Right lobe of liver (tissue), 6 donors: Measurements from ENCODE around the gene HDGFL2. TPM values are rescaled to one million over a fixed set of nuclear protein-coding genes. Genes with fewer than 3 reads are reported as not detected.
A peak's percentile ranks its signal among the peaks of the same experiment; 100 is the strongest.

Source experiments
- ATAC-seq, 4 donors: fragments of 200-7000 bp; cut with Tn5 transposase; one replicate each; pipeline ENCODE4 v1.9.1; 2020; ENCODE audit warnings: mild to moderate bottlenecking in 4 of 4, moderate library complexity in 4 of 4
- DNase-seq, 3 donors: peaks; one replicate each; pipeline ENCODE4 v3.0.0-alpha.2; 2020
- H3K27ac ChIP-seq, 3 donors: fragments of 200-600 bp; one replicate each; pipeline ENCODE4 v1.8.0; 2022
- H3K27me3 ChIP-seq, 2 donors: fragments of 200-600 bp; one replicate each; pipeline ENCODE4 v1.8.0; 2022
- H3K36me3 ChIP-seq, 4 donors: fragments of 200-600 bp; sonication (generic) in 1 of 4; one replicate each; pipeline versions ENCODE4 v1.5.1 to v1.8.0; 2017 to 2022; ENCODE audit warnings: control low read depth in 1 of 4
- H3K4me1 ChIP-seq, 4 donors: fragments of 200-600 bp; sonication (generic) in 1 of 4; one replicate each; pipeline versions ENCODE4 v1.5.1 to v1.8.0; 2017 to 2022; ENCODE audit warnings: control low read depth in 1 of 4
- H3K4me3 ChIP-seq, 3 donors: fragments of 200-600 bp; one replicate each; pipeline ENCODE4 v1.8.0; 2022
- H3K9me3 ChIP-seq, 4 donors: fragments of 200-600 bp; sonication (generic) in 1 of 4; one replicate each; pipeline versions ENCODE4 v1.5.1 to v1.8.0; 2017 to 2022; ENCODE audit warnings: control low read depth in 1 of 4
- POLR2A ChIP-seq: fragments of 450-650 bp; IDR thresholded peaks from one replicate; pipeline ENCODE4 v1.6.1; 2017; ENCODE audit warnings: antibody characterized with exemption, mild to moderate bottlenecking
- WGBS: methylation state at CpG from one replicate; pipeline ENCODE4 v1.1.6; 2018; ENCODE audit warnings: low coverage, low lambda C conversion rate; ENCODE audit not compliant: insufficient coverage; ENCODE audit errors: missing lambda C conversion rate; 5-methylcytosine and 5-hydroxymethylcytosine counted together
- intact Hi-C, 2 donors: fragments of 100-400 bp; cut with DNase I; formaldehyde crosslinking; loops; one replicate each; pipeline versions ENCODE4 v1.11.2 to v1.14.1; 2022
- total RNA-seq, 6 experiments: library from RNA; depleted of rRNA in 2 of 6; stranded (reverse); fragments of >200 nt in 2 of 6; fragmentation: NEBNext Ultra II Directional in 3 of 6; extraction: Animal tissue kit (Norgen Biotek cat#: 25700) in 3 of 6; gene quantifications; one replicate each; pipeline versions ENCODE4 v1.1.0 to v1.2.4, GENCODE V29; 2016 to 2023
- TF ChIP-seq, protein P1 (sequence below), 4 donors: fragments of 200-600 bp in 3 of 4; fragments of 450-650 bp in 1 of 4; IDR thresholded peaks; one replicate each; pipeline versions ENCODE4 v1.5.1 to v1.8.0; 2016 to 2022; ENCODE audit warnings: antibody characterized with exemption in 4 of 4, mild to moderate bottlenecking in 2 of 4
- donor health status: DM: no; HTN: yes; CAD: no.
- donor health status: DM: no; HTN: no; CAD: no.
- donor health status: DM: no; HTN: no; CAD: no.
- donor health status: DM: no; HTN: yes; CAD: no.
- donor health status: DM: no; HTN: yes; CAD: no.

Gene HDGFL2
- total RNA-seq, 6 experiments from 2014 or later, result 8.4 to 16.3 (median 14.0) TPM

DNA sequence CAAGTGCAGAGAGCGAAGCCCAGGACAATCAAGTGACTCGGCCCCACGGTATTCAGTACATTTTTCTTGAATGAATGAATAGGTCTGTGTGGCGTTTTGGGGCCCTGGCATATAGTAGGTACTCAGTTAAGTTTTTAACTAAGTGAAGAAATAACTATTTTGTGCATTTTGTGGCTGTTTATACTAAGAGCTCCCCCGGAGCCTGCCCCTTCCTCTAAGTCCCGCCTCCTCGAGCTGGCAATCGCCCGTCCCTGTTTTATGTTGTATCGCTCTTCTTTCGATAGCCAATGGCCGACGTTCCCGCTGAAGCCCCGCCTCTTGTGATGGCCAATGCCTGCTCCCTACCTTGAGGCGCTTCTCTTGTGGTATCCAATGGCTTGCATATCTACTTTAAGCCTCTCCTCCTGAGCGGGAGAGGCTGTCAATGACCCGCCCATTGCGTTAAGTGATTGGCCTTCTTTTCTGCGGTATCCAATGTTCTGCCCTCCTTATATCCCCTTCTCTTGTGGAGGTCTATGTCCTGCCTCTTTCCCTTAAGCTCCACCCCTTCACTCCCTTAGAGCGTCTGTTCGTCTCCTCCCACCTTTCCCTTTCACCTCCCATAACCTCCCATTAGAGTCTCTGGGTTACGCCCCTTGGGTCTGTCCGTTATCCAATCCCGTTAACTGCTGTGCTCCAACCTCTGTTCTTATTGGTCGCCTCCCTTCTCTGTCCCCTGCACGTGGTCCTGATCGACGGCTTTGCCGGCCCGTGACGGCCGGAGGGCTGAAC, 509 bp upstream of the HDGFL2 start:
- TF ChIP-seq, protein P1, sequence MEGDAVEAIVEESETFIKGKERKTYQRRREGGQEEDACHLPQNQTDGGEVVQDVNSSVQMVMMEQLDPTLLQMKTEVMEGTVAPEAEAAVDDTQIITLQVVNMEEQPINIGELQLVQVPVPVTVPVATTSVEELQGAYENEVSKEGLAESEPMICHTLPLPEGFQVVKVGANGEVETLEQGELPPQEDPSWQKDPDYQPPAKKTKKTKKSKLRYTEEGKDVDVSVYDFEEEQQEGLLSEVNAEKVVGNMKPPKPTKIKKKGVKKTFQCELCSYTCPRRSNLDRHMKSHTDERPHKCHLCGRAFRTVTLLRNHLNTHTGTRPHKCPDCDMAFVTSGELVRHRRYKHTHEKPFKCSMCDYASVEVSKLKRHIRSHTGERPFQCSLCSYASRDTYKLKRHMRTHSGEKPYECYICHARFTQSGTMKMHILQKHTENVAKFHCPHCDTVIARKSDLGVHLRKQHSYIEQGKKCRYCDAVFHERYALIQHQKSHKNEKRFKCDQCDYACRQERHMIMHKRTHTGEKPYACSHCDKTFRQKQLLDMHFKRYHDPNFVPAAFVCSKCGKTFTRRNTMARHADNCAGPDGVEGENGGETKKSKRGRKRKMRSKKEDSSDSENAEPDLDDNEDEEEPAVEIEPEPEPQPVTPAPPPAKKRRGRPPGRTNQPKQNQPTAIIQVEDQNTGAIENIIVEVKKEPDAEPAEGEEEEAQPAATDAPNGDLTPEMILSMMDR (IDR thresholded peaks at IDR 0.05), result no peak
- peak; percentile 65 for TF ChIP-seq POLR2A
- under 1% methylated on average over 31 of the region's 33 CpGs for WGBS
- intact Hi-C loops, result no loop called here
- Histone ChIP-seq H3K27ac (peak overlapping the region; percentile 64 to 79 (median 66)), H3K36me3 (peaks cover 0 to 12% (median 1%) of the 10 kb centered on the region in 4 donors), H3K4me1 (peaks cover 0 to 4% (median 2%) of the 10 kb centered on the region in 4 donors), H3K4me3 (peak overlapping the region; percentile 75 to 90 (median 80)), H3K27me3 (no peaks in the 10 kb centered on the region), H3K9me3 (no peaks in the 10 kb centered on the region)
- ATAC-seq (peak; percentile 92 to 96 (median 92)), DNase-seq (peak; percentile 98)

DNA sequence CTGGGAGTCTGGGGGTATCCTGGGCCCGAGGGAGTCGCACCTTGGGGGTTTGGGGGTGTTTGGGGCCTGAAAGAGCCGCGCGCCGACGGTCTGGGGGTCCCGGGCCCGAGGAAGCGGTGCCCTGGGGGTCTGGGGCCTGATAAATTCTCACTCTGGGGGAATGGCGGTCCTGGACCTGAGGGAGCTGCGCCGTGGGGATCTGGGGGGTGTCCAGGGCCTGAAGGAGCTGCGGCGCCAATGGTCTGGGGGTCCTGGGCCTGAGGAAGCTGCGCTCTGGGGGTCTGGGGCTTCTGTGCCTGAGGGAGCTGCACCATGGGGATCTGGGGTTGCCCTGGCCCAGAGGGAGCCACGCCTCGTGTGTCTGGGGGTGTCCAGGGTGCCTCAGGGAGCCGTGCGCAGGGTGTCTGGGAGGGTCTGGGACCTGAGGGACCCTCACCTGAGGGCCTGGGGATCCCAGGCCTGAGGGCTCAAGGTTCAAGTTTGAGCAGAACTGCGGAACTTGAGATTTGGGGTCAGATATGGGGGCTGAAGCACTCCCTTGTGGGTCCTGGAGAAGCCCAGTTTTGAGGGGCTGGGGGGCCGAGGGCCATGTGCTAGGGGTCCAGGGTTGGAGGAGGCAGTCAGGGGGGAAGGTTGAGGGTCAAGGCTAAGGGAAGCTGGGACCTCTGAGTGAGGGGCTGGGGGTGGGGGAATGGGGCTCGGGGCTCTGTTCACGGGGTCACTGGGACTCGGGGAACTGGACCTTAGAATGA, 1.1 kb downstream of the HDGFL2 start:
- 23% methylated on average over 16 of the region's 25 CpGs for WGBS
- ATAC-seq (no peak), DNase-seq (peak in 1 of 3 donors; percentile 28)
- Histone ChIP-seq H3K27ac (no peak overlapping the region), H3K4me3 (peak overlapping the region; percentile 75 to 90 (median 80)), H3K9me3 (no peaks in the 10 kb centered on the region), H3K36me3 (peaks cover 0 to 22% (median 1%) of the 10 kb centered on the region in 4 donors), H3K27me3 (no peaks in the 10 kb centered on the region), H3K4me1 (peaks cover 0 to 4% (median 2%) of the 10 kb centered on the region in 4 donors)
- TF ChIP-seq, protein P1 (IDR thresholded peaks at IDR 0.05), result no peak
- no peak for TF ChIP-seq POLR2A
- intact Hi-C loops, result no loop called here

GRCh38 chr19:4473763-4474513, 1.8 kb downstream of the HDGFL2 start:
- DNase-seq (no peak), ATAC-seq (no peak)
- 33% methylated on average over 1 of the region's 23 CpGs for WGBS
- Histone ChIP-seq H3K4me3 (no peak overlapping the region), H3K27ac (no peak overlapping the region), H3K27me3 (no peaks in the 10 kb centered on the region), H3K36me3 (peaks cover 0 to 22% (median 1%) of the 10 kb centered on the region in 4 donors), H3K4me1 (peaks cover 0 to 4% (median 2%) of the 10 kb centered on the region in 4 donors), H3K9me3 (no peaks in the 10 kb centered on the region)
- intact Hi-C loops, result no loop called here
- TF ChIP-seq POLR2A, result no peak
- TF ChIP-seq, protein P1 (IDR thresholded peaks at IDR 0.05), result no peak

DNA sequence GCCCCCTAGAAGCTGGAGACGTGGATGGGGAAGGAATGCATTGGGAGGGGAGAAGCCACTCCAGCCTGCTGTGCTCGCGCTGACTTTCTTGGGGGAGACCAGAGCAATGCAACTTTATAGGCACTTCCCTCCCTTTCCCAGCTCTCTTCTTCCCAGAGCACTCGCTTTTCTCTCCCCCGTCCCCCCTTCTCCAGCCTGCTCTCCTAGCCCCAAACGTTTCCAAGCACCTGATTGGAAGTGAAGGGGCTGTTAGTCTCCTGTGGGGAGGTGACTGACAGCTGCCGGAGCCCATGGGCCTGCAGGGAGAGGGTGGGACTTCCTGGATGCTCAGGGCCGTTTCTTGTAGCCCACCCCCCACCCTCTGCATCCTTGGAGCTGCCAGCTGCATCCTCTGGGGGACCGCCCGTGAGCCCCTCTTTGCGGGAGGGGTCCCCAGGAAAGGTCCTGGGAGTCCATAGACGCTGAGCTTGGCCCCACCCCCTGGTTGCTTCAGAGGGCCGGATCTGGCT, 2.5 kb downstream of the HDGFL2 start:
- intact Hi-C loops, result no loop called here
- ATAC-seq (no peak), DNase-seq (no peak)
- Histone ChIP-seq H3K36me3 (peaks cover 0 to 22% (median 1%) of the 10 kb centered on the region in 4 donors), H3K27ac (no peak overlapping the region), H3K4me3 (no peak overlapping the region), H3K4me1 (peaks cover 0 to 4% (median 2%) of the 10 kb centered on the region in 4 donors), H3K9me3 (no peaks in the 10 kb centered on the region), H3K27me3 (no peaks in the 10 kb centered on the region)
- WGBS, result 44% methylated on average over 4 of the region's 13 CpGs
- TF ChIP-seq, protein P1 (IDR thresholded peaks at IDR 0.05), result no peak
- TF ChIP-seq POLR2A, result no peak
